Activated T-cell treated with anti-CD3 and anti-CD28 coated beads, Interleukin-2, amount 50 U/mL, for 72 hours (primary cell): ENCODE data around the gene NEDD9. TPM values are rescaled to one million over a fixed set of nuclear protein-coding genes. Genes with fewer than 3 reads are reported as not detected.

ENCODE experiments used
- ATAC-seq, 2 donors: fragments of 150-1000 bp; cut with Tn5 transposase; replicated peaks in 1 of 2; 2 replicates each; pipeline ENCODE4 v1.10.0; 2021; ENCODE audit warnings: moderate library complexity in 2 of 2, mild to moderate bottlenecking in 1 of 2
- DNase-seq, 2 donors: peaks; one replicate each; pipeline ENCODE4 v3.0.0; 2021 to 2022; ENCODE audit warnings: mixed read lengths in 1 of 2
- H3K27ac Mint-ChIP-seq: one replicate; pipeline ENCODE4 v1.8.0; 2022; ENCODE audit warnings: mild to moderate bottlenecking, moderate library complexity, mixed read lengths
- H3K27me3 Mint-ChIP-seq: one replicate; pipeline ENCODE4 v1.8.0; 2022; ENCODE audit warnings: low read depth, mixed read lengths
- H3K36me3 Mint-ChIP-seq, 2 donors: one replicate each; pipeline ENCODE4 v1.8.0; 2022; ENCODE audit warnings: mixed read lengths in 2 of 2, mild to moderate bottlenecking in 1 of 2; ENCODE audit not compliant: insufficient read depth in 2 of 2
- H3K4me1 Mint-ChIP-seq: one replicate; pipeline ENCODE4 v1.8.0; 2022; ENCODE audit warnings: low read depth, mixed read lengths
- H3K4me3 Mint-ChIP-seq, 2 donors: one replicate each; pipeline ENCODE4 v1.8.0; 2022; ENCODE audit warnings: mild to moderate bottlenecking in 2 of 2, mixed read lengths in 2 of 2, moderate library complexity in 2 of 2
- H3K9me3 Mint-ChIP-seq, 2 donors: one replicate each; pipeline ENCODE4 v1.8.0; 2022; ENCODE audit warnings: mixed read lengths in 2 of 2
- total RNA-seq, 2 donors: library from RNA; stranded (reverse); gene quantifications; one replicate each; pipeline ENCODE4 v1.2.3, GENCODE V29; 2022

Gene NEDD9
- total RNA-seq, 2 donors from 2014 or later, result 20.8 to 36.4 TPM

DNA sequence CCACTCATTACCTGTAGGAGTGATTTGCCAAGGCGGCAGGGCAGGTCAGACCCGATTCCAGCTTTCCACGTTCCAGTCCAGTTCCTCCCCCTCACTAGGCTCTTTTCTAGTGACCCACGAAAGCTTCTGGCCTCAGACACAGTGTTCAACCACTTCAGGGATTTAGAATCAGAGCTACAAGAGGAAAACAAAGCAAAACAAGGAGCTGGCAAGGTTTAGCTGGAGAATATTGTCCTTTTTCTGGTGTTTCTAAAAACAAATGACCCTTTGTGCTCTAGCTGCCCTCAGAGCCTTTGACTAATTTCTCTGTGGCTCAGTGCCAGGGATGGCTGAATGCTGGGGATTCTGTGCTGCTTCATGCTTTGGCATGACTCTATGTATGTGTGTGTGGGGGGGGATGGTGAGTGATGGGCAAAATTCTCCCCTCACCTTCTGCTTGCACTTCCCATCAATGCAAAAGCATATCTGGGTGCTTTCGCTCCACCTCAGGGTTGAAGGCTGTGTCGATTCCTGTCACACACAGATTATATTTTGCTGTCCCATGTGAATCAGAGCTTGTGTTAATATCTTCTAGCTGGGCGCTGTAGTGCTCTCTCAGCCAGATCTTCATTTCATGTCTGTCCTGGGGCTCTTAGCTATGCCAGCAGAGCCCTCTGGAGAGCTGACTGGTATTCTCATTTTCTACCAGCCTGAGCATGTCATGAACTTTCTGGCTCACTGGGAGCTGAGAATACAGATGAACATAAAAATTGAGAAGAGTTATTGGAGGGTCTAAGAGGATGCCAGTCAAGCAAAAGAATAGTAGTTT lies 19.3 kb upstream of the NEDD9 start:
- DNase-seq, result no peak
- no peak overlapping the region for H3K4me3 Mint-ChIP-seq
- no peak overlapping the region for H3K27ac Mint-ChIP-seq
- H3K27me3 Mint-ChIP-seq, result no peaks in the 10 kb centered on the region
- peaks cover 5% of the 10 kb centered on the region for H3K4me1 Mint-ChIP-seq
- no peak for ATAC-seq
- H3K9me3 Mint-ChIP-seq, result peaks cover 0 to 5% of the 10 kb centered on the region in 2 donors
- peaks cover 5 to 6% of the 10 kb centered on the region in 2 donors for H3K36me3 Mint-ChIP-seq

DNA sequence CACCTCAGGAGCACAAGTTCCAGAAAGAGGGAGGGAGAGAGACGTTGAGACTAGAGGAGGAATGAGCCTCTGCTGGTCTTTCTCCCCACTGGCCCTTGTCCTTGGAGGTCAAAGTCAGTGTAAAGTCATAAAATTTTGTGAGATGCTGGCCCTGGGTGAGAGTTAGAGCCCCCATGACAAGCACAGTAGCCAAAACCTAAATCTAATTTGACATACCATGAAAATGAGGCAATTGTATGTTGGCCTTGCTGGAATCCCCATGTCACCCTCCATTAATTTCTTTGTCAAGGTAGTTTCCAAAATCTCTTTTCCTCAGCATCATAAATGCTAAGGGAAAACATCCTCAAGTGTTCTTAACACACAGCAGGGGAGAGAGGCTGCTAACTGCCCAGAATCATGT lies 17.6 kb upstream of the NEDD9 start:
- Mint-ChIP-seq H3K4me3 (no peak overlapping the region), H3K27ac (no peak overlapping the region)
- ATAC-seq, result no peak

DNA sequence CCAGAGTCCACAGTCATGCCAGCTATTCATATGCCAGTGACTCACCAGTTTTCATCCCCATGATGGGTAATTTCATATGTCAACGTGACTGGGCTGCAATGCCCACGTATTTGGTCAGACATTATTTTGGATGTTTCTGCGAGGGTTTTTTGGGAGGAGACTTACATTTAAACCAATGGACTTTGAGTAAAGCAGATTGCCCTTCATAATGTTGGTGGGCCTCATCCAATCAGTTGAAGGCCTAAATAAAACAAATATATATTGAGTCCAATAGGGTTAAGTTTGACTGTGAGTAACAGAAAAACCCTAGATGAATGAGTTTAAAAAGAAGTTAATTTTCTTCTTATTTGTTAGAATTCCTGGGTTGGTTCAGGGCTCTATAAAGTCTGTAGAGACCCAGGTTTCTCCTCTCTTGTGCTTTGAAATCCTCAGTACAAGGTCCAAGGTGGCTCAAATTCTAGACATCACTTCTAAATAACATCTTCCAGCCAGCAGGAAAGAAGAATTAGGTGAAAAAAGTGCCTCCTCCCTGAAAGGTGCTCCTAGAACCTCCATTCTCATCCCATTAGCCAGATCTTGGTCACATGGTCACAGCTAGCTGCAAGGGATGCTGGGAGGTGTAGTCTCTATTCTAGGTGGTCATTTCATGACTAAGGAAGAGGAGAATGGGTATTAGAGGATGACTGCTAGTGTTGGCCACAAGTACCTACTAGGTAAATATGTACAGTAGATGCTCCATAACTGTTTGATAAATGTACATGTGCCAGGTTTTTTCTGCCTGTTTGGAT lies 16.7 kb upstream of the NEDD9 start:
- H3K9me3 Mint-ChIP-seq, result peaks cover 0 to 5% of the 10 kb centered on the region in 2 donors
- H3K27ac Mint-ChIP-seq, result no peak overlapping the region
- H3K27me3 Mint-ChIP-seq, result no peaks in the 10 kb centered on the region
- H3K4me3 Mint-ChIP-seq, result no peak overlapping the region
- peaks cover 3 to 6% of the 10 kb centered on the region in 2 donors for H3K36me3 Mint-ChIP-seq
- DNase-seq (no peak), ATAC-seq (no peak)
- H3K4me1 Mint-ChIP-seq, result peaks cover 12% of the 10 kb centered on the region

More for the DNA sequence above, 17.6 kb upstream of the NEDD9 start:
- Mint-ChIP-seq H3K36me3 (peaks cover 5 to 6% of the 10 kb centered on the region in 2 donors), H3K9me3 (peaks cover 0 to 5% of the 10 kb centered on the region in 2 donors), H3K27me3 (no peaks in the 10 kb centered on the region), H3K4me1 (peaks cover 7% of the 10 kb centered on the region)
- no peak for DNase-seq

DNA sequence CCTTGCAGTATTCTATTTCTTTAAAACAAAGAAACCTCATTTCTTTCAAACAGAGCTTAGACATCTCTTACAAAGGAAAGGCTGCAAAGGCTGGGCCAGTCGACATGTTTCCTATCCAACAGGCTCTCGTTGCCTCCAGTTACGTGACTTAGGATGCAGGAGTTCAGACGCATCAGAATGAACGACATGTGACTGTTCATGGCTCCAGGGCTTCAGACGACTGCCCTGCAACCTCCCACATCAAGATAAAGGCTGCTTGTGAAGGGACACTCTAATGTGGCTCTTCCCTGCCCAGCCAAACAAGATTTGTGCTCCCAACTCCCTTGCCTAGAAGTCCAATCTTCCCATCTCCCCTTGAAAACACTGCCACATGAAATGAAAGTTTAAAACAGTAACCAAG lies 14.3 kb upstream of the NEDD9 start:
- ATAC-seq, result no peak
- Mint-ChIP-seq H3K27ac (no peak overlapping the region), H3K27me3 (no peaks in the 10 kb centered on the region), H3K9me3 (peaks cover 0 to 5% of the 10 kb centered on the region in 2 donors), H3K4me1 (peaks cover 12% of the 10 kb centered on the region), H3K36me3 (peaks cover 4 to 6% of the 10 kb centered on the region in 2 donors), H3K4me3 (no peak overlapping the region)
- no peak for DNase-seq

DNA sequence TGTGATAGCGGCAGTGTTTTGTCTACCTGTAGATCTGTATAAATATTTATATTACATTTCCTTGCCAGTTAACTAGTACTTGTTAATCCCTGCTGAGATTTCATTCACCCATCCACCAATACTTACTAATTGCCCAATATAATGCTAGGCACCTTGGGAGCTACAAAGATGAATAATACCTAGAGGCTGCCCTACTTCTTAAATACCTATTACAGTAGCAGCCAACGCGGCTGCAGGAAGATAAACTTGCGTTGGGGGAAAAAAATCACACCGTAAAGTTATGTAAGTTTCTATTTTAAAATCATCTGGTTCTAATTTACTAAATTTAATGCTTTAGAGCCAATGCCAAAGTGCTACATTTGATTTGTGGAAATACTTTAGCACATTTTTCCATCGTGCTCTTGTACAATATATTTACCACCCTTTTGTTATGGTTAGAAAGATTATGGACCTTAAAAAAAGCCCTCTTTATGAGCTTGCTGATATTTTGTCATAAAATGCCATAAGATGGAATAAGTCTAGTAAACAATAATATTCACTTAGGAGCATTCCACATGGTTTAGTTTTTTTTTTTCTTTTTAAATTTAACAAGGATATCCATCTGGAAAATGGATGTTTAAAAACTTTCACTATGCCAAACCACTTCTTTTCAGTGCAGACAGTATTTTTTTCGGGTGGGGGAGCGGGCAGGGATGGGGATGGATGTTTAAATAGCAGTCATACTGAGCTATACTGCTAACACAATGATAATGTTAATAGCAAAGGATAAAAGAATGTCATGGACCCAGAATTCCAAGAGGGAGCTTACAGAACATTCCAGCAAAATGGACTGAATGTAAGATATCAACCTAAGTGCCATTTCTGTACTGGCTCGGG lies 13.2 kb upstream of the NEDD9 start:
- DNase-seq (no peak), ATAC-seq (no peak)
- Mint-ChIP-seq H3K4me1 (peaks cover 12% of the 10 kb centered on the region), H3K27me3 (no peaks in the 10 kb centered on the region), H3K9me3 (peaks cover 0 to 5% of the 10 kb centered on the region in 2 donors), H3K27ac (no peak overlapping the region), H3K4me3 (no peak overlapping the region), H3K36me3 (peaks cover 4% of the 10 kb centered on the region in 2 donors)

DNA sequence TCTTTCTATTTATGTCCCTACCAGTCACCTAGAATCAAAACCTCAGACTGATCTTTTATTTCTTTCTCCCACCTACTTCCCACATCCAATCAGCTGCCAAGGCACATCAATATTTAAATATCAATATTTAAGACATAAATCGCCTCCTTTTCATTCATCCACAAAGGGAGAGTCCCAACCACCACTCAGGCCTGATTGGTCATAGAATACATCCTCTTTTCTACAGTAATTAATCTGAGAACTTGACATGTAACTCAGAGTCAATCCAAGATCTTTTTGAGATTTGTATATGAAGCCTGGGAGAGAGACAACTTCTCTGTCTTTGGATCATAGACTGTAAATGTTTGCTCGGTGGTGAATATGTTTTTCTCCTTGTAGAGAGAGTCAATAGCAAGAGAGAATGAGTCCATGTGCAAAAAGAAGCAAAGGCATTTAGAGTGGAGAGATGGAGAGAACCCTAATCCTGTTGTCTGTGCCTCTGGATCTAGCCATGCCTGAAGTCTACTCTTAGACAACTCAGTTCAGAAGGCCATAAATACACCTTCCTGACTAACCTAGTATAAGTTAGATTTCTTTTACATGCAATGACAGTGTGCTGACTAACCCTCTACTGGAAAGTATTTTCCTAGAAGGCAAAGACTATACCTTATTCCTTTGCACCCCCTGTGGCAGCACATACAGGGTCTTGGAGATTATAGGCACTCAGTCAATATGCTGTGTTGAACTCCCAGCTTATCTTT lies 12.1 kb upstream of the NEDD9 start:
- DNase-seq, result no peak

DNA sequence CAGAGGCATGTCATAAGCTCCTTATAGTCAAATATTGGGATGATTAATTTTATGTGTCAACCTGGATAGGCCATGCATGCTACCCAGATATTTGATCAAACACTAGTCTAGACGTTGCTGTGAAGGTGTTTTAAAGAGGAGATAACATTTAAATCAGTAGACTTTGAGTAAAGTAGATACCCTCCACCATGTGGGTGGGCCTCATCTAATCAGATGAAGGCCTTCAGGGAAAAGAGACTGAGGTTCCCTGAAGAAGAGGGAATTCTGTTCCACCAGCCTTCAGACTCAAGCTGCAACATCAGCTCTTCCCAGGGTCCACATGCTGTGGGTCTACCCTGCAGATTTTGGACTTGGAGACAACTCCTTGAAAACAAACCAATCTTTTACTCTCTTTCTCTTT lies 11.4 kb upstream of the NEDD9 start:
- Mint-ChIP-seq H3K4me1 (peaks cover 12% of the 10 kb centered on the region), H3K27me3 (no peaks in the 10 kb centered on the region), H3K4me3 (no peak overlapping the region), H3K9me3 (peaks cover 0 to 2% of the 10 kb centered on the region in 2 donors), H3K27ac (no peak overlapping the region), H3K36me3 (peaks cover 1 to 4% of the 10 kb centered on the region in 2 donors)
- ATAC-seq (no peak), DNase-seq (no peak)

More for the DNA sequence above, 12.1 kb upstream of the NEDD9 start:
- Mint-ChIP-seq H3K4me3 (no peak overlapping the region), H3K27me3 (no peaks in the 10 kb centered on the region), H3K9me3 (peaks cover 0 to 3% of the 10 kb centered on the region in 2 donors), H3K4me1 (peaks cover 12% of the 10 kb centered on the region), H3K36me3 (peaks cover 2 to 4% of the 10 kb centered on the region in 2 donors), H3K27ac (no peak overlapping the region)
- ATAC-seq, result peak in 1 of 2 donors; percentile 38

DNA sequence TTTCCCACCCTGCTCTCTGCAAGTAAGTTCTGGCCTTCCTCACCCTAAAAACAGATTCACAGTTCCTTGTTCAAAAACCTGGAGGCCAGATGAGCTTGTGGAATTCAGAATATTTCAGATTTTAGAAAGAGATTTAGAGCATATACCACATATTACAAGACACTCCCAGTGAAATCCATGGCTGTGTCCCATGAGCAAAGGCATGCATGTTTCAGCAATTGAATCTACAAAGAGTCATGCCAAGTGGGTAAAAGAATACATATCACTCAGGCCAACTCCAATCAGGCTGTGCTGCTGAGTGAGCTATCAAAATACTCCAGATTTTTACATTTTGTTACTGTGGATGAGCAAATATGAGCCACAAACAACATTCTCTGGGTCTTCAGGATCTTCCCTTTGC lies 10.2 kb upstream of the NEDD9 start:
- ATAC-seq (no peak), DNase-seq (no peak)
- H3K9me3 Mint-ChIP-seq, result peaks cover 2% of the 10 kb centered on the region in 2 donors
- H3K4me1 Mint-ChIP-seq, result peaks cover 13% of the 10 kb centered on the region
- H3K36me3 Mint-ChIP-seq, result peaks cover 0 to 5% of the 10 kb centered on the region in 2 donors
- no peak overlapping the region for H3K4me3 Mint-ChIP-seq
- H3K27ac Mint-ChIP-seq, result no peak overlapping the region
- H3K27me3 Mint-ChIP-seq, result no peaks in the 10 kb centered on the region

DNA sequence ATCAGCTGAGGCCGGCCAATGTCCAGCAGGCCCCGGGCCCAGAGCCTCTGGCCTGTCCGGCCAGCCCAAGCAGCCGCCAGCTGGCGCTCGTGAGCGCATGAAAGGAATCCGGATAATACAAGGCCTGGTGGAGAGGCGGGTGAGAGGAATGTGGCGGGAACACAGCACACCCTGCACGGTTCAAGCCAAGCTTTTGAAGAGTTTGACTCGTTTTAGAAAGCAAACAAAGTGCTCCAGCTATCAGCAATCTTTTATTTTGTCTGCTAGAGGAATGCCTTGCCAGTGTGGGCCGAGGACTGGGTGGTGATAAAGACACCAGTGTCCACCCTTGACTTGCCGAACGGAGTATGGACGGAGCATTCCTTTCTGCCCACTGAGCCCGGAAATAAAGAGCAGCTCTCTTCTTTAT lies 9.3 kb upstream of the NEDD9 start:
- Mint-ChIP-seq H3K27me3 (no peaks in the 10 kb centered on the region), H3K9me3 (peaks cover 2% of the 10 kb centered on the region in 2 donors), H3K27ac (no peak overlapping the region), H3K4me3 (no peak overlapping the region), H3K36me3 (peaks cover 0 to 5% of the 10 kb centered on the region in 2 donors), H3K4me1 (peaks cover 22% of the 10 kb centered on the region)
- ATAC-seq (no peak), DNase-seq (no peak)

DNA sequence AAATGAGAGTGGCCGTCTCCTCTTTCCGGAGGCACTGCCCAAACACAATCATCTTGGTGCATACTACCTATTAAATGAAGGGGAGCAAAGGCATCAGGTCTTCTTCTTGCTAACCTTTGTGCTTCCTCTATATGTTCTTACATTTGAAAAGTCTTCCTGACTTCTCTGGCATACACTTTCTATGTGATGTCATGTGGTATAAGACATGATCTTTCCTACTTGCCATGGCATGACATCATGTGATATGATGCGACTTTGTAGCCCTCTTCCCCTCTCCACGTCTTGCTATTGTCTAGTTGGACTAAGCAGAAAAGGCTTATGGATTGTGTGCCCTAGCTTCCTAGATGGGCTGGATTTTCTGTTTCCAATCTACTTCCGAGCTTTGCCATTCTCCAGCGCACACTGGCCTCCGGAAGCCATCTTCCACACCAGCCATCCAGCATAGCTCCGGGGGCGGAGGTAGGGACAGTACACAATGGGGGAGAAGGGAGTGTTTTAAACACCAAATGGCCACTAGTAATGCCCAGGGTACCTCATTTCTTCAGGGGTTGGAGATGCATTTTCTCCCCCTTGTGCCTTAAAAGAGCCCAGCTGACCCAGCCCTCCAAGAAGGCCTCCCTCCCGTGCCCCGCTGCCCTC lies 8.8 kb upstream of the NEDD9 start:
- no peak for ATAC-seq
- Mint-ChIP-seq H3K27ac (no peak overlapping the region), H3K27me3 (no peaks in the 10 kb centered on the region), H3K4me1 (peaks cover 27% of the 10 kb centered on the region), H3K4me3 (no peak overlapping the region), H3K9me3 (peaks cover 2% of the 10 kb centered on the region in 2 donors), H3K36me3 (peaks cover 0 to 5% of the 10 kb centered on the region in 2 donors)
- DNase-seq, result no peak

DNA sequence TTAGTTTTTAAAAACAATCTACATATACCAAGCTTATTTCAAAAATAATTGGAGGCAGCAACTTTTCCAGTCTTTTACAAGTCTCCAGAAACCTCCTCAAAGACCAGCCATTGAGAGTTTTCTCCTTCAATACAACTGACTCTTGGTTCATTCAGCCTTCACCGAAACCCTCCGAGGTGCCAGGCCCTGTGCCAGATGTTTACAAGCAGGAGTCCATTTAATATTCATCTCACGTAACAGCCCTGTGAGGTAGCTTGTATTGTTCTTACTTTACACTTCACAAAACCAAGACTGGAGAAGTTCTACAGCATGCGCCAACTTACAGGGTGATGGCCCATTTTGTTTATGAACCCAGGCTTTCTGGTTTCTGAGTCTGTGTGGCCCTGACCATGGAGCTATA lies 5.5 kb upstream of the NEDD9 start:
- H3K4me3 Mint-ChIP-seq, result no peak overlapping the region
- ATAC-seq (no peak), DNase-seq (no peak)
- H3K27me3 Mint-ChIP-seq, result no peaks in the 10 kb centered on the region
- H3K4me1 Mint-ChIP-seq, result peaks cover 40% of the 10 kb centered on the region
- no peak overlapping the region for H3K27ac Mint-ChIP-seq
- H3K36me3 Mint-ChIP-seq, result peaks cover 0 to 3% of the 10 kb centered on the region in 2 donors
- H3K9me3 Mint-ChIP-seq, result peaks cover 2% of the 10 kb centered on the region in 2 donors

DNA sequence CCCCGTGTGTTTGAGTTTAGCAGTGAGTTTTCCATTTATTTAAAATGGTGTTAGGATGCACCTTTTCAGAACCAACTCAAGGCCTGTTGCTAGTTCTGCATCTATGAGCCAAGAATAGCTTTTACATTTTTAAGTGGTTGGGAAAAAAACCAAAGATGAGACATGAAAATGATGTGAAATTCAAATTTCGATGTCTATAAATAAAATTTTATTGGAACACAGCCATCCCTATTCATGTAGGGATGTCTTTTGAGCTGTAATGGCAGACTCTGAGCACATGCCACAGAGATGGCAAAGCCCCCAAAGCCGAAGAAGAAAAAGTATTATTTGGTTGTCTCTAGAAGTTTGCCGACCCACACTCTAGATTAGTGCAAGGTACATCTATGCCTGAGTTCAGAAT lies 5.0 kb upstream of the NEDD9 start:
- no peak for ATAC-seq
- H3K36me3 Mint-ChIP-seq, result peaks cover 0 to 3% of the 10 kb centered on the region in 2 donors
- H3K4me1 Mint-ChIP-seq, result peaks cover 44% of the 10 kb centered on the region
- peaks cover 2% of the 10 kb centered on the region in 2 donors for H3K9me3 Mint-ChIP-seq
- H3K27ac Mint-ChIP-seq, result no peak overlapping the region
- H3K27me3 Mint-ChIP-seq, result no peaks in the 10 kb centered on the region
- H3K4me3 Mint-ChIP-seq, result no peak overlapping the region
- no peak for DNase-seq
